NCI-H1694 treated with DMSO at 0.1 percent for 48 hours (cell line): Measurements from ENCODE around the gene LHX2.
A peak's percentile ranks its signal among the peaks of the same experiment; 100 is the strongest.

ENCODE experiments used
- DNase-seq: peaks from one replicate; lab custom pipeline; 2025; lab: John Stamatoyannopoulos, UW

The LHX2 gene

DNA sequence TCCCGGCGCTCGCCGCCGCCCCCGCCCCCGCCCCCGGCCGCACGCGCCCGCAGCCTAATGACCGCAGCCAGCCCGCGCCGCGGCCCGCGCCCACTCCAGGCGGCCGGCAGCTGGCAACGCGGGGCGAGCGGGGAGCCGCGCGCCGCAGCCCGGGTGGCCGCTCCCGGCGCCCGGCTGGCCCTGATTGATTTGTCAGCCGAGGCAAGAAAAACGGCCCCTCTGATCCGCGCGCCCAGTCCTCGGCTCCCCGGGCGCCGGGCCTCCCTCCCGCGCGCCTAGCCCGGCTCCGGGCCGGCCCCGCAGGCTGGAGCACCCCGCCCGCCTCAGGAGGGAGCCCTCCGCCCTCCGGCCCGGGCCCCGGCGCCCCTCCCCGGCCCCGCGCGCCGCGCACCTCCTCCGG is 11.9 kb upstream of the LHX2 start:
- no peak for DNase-seq

DNA sequence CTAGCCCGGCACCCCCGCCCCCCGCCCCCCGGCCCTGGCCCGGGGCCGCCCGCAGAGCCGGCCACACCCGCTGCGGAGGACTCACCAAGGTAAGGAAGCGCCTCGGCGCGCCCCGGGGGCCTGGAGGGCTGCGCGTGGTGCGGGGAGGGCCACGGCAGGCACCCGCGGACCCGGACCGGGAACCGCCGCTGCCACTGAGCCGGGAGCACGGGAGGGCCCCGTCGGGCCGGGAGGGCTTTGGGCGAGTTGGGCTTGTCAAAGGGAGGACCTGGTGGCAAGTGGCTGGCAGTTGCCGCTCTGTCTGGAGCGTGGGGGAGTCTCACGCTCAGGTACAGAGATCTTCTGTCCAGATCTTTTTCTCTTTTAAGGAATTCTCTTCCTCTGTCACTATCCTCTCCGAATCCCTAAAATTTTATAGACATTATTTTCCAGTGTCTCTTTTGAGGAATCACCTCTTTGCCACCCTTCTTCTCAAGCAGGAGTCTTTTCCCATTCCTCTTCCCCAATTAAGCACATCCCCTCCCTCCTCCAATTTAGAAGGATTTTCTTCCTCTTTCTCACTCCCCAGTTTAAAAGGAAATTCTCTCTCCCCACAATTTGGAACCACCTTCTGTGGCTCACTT is 11.3 kb upstream of the LHX2 start:
- no peak for DNase-seq

DNA sequence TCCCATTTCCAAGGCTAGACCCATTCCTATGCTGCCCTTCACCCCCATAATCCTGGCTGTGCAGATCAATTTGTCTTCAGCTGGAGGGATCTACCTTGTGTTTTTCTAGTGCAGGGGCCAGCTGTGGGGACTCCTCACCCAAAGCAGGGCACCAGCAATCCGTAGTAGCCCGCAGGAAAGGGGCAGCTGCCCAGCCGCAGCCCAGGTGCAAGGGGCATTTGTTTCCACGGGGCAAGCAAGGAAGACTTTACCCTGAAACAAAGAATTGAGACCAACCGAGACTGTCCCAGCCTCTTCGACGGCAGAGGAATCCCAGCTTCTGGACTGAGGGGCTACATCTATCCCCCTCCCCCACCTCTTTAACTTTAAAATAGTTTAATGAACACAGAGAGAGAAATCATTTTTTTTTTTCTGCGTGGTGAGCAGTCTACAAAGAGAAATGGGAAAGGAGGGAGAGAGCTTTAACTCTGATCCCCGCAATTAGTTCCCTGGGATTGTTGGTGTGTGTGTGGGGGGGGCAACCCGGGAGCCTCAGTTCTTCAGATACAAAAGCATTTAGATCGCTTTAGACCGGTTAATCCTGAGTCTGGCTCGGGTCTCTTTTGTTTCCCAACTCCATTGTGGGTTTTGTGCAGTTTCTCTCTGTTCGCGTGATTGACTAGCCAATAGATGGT is 10.6 kb upstream of the LHX2 start:
- DNase-seq = no peak

DNA sequence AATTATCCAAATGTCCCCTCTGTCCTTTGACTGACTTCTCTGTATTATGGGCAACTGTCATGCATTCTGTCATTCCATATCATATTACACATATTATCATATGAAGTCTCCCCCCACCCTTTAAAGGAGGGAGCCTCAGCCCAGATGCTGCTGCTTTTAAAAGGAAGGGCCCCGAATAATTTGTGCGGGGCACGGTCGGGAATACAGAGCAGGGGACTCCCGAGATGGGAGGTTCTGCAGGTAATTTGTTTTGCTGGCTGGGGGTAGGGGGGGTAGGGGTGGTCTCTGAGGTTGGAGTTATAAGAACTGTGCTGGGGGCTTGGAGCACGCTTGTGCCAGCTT is 10.1 kb upstream of the LHX2 start:
- peak; percentile 18 for DNase-seq

DNA sequence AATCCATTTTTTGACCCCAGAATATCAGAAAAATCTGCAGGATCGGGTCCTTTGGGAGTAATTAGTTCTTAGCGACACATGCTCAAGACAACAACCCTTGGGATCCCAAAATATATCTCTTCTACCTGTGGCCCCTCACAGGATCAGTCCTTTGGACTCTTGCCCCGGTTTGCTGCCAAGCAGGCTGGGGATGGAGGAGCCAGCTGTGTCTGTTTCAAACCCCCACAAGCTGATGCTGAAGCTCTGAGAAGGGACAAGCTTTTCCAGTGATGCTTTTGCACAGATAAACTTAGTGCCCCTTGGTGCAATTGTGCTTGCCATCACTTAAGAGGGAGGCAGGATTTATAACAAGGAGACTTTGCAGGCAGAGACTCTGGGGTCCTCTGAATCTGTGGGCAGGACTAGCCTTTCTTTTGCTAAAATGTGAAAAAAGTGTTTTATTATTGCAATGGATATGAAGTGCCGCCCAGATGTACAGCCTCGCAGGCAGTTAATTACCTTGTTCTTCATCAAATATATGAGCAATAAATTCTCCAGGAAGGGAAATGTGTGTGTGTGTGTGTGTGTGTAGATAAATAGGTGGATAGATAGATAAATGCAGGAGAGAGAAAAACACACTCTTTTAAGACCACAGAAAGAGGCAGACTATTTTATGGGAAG is 9.6 kb upstream of the LHX2 start:
- DNase-seq = no peak

DNA sequence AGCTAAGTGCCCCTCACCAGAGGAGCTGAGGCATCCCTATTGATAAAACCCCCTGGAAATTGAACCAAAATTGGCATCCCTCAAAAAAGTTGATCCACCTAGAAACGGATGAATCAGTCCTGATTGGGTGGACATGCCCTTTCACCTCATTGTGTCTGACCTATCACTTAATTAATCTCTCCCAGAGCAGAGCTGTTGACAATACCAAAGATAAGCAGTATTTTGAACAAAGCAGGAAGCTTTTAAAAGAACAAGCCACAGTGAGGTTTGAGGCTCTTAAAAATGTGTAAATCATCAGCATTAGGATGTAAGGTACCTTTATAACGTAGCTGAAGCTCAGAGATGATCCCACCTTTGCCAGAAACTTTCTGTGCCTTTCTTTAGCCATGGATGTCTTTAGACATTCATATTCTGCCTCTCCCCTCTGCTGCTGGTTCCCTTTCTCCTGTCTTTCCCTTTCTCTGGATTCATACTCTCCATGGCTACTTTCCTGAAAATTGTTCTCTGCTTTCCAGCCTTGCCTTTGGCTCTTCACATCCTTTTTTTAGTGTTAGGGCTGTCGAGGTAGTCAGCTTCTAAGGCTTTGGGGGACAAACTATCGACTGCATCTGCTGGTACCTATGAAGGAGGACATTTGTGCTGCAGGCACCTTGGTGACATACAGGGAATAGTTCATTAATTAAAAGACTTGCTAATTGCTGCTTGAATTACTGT is 7.8 kb upstream of the LHX2 start:
- no peak for DNase-seq

DNA sequence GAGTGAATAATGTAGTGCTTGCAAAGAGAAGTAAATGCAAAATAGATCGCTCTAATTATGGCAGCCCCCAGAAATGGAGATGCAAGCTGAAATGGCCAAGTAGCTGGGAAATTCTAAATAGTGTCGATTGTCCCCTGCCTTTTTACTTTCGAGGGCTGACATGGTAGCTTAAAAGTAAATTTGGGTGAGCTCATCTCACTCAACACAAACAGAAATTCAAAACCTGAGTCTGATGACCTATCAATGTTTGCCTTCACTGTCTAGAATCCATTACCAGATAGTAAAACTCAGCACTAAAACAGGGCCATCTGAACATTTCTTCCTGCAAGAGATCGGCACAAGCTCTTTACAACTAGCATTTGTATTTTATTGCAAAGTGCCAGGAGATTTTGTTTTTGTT is 7.0 kb upstream of the LHX2 start:
- no peak for DNase-seq

DNA sequence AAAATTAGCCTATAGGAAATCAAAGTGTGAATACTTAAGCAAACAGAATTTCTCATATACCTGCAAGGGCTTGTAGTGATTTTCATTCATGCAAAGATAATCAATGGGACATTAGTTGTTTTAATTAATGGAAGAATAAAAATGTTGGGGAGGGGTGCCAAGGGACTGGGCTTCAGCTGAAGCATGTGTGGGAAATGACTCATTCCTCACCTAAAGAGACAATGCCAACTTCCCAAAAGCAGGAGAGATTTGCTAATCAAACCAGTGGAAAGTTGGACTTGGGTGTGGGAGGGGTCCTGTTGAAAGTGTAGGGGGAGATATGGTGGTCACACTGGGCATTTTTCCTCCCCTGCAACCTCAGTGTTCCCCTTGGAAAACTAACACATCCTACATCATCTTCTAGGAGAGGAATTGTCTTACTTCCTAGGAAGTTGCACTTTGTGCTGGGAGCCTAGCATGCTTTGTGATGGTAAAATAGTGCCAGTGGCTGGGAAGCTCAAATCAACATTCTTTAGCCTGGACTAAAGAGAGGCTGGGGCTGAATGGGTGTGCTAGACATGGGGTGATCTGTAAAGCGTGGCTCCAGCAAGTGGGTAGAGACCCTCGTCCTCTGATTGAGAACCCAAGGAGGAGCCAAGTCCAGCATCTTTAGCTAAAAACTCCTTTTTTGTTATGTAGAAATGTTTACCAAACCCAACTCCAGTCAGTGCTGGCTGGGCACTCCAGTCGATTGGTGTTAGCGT is 6.4 kb upstream of the LHX2 start:
- no peak for DNase-seq

DNA sequence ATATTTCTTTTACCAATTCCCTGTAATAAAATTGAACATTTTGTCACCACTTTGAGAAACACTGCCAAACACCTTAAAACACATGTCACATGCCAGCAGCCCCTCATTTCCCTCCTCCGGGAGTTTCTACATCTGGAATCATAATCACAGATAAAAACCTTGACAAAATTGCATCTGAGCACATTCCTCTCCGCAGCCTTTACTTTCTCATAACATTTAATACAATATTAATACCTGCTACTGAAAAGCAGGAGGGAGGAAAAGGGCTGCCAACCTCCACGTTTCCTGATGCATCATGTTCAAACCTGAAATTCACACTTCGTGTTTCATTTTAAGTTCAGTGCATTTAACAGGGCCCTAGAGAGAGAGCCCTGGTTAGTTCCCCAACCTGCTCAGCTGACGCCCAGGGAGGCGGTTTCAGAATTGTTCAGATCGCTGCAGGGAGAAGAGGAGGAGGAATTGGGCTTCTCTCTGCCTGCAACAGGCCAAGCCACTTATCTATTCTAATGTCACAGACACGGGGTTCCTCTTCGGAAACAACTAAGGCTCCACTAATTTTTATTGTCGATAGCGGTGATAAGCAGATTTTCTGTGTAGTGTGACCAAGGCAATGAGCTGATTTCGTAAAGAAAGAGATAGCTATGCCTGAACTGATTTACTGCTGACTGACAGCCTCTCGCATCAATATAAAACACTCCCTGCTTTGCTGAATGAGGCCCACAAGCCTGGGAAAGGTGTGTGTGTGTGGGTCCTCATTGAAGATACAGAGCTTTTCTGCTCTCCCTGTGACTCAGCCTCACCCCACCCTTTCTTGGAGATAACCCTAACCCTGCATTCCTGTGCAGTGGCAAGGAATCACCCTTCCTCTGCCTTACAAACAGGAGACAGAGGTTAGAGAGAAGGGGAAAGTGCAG is 4.9 kb upstream of the LHX2 start:
- DNase-seq = no peak

DNA sequence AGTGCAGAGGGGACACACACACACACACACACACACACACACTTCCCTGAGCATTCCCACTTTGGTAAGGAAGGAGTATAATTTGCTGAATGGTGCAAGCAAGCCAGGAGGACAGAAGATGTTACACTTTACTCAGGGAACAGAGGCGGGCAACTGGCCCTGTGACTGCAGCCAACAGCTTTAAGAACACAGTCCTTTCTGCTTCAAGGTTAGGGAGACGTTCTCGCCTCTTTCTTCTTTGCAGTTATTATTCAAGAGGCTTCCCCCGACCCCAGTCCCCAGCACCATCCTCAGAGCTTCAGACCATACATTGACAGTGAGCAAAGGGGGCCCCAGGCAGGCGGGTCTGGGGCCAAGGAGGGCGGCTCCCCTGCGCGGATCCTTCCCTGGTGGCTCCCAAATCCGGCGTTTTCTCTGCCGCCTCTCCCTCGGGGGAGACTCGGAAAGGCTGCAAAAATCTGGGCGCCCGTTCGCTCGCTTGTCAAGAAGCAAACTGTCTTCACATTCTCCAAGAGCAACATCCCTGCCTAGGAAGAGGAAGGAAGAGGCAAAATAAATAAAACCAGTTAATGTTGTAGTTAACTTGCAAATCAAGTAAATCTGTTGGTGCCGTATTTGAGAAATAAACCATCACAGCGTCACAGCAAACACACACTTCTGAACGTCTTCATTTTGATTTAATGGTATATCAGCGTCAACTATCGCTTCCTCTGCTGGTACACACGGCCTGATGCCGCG is 3.8 kb upstream of the LHX2 start:
- no peak for DNase-seq

DNA sequence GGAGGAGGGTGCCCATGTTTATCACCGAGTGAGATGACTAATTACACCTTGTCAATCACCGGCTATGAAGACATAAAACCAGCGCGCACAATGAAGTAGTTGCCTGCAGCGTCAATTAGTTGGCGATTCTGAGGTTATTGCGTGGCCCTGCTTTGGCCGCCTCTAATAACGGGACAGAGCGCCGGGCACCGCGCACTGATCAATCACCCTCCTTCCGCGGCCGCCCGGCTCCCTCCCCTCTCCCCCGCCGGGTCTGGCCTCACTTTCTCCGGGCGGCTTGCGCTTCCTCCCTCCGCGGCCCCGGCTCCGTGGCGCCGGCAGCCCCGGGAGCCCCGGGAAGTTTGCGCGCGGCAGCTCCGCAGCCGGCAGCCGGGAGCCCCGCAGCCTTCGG is 3.3 kb upstream of the LHX2 start:
- peak; percentile 5 for DNase-seq

DNA sequence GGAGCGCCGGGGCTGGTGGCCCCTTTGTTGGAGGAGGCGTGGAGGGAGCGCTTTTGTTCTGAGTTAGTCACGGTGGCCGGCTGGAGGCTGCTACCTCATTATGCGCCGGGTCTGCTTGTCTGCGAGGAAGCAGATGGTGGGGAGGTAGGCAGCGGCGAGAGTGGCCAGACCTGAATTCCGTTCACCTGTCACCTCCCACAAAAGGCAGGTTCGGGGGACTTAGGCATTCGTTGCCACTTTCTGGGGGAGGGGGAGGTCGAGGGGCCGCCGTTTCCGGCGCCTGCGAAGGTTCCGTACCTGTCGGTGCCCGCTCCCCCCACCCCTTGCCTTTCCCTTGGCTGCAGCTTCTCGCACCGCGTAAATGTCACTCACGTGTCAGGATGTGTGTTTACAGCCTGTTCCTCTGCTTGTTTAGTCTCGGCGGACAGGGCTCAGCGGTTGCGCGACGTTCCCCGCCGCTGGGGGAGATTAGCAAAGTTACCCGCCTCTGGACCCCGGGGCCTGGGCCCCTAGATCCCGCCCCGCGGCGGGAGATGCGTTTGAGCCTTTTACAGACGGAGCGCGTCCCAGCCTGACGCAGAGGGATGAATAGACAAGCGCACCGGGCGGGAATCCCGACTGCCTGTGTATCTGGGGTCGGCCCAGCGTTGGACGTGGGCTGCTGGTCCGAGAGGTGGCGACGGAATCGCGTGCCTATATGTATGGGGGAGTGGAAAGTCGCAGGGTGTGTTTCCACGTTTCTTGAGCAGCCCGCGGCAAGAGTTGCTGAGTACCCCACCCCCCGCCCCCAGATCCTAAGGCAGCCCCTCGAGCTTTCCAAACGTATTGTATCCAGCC is 2.7 kb upstream of the LHX2 start:
- no peak for DNase-seq

DNA sequence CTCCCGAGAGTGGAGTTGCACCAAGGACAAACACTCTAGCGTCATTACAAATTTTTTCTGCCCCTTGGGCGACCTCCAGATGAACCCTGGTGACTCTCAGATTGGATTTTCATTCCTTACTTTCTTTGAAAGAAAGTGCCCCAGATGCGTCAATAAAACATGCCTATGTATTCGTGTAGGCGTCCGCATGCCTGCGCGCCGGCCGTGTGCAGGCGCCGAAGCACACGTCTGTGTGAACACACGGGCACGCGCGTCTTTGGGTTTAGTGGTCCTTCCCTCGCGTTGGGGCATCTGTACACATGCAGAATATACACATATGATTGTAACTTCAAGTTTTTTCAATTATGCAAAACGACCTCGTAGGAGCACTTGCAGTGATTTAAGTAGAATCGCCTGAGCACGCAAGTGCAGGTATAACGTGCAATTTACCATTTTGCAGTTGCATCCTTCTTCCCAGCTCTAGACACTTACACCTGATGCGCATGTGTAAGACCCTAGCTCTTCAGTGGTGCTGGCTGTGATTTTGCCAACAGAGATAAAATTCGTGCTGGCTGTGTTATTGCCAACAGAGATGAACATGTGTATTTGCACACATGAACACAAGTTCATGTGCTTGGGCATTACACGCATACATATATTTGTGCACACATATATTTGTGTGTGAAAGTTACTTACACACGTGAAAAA is 1.9 kb upstream of the LHX2 start:
- no peak for DNase-seq

DNA sequence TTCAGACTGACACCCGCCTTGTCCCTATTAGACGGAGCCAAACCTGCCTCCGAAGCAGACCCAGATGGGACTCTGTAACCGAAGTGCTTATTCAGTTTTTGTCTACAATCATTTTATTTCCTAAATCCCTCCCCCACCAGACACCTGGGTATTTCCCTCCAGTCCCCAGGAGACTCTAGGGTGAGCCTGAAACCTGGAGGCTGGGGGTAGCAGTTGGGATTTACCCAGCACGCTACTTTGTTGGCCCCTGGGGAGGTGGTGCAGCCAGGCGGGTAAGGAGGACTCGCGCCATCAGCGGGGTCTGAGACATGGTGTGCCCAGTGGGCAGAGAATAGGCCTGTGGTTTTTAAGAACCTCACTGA is 1.3 kb upstream of the LHX2 start:
- no peak for DNase-seq

DNA sequence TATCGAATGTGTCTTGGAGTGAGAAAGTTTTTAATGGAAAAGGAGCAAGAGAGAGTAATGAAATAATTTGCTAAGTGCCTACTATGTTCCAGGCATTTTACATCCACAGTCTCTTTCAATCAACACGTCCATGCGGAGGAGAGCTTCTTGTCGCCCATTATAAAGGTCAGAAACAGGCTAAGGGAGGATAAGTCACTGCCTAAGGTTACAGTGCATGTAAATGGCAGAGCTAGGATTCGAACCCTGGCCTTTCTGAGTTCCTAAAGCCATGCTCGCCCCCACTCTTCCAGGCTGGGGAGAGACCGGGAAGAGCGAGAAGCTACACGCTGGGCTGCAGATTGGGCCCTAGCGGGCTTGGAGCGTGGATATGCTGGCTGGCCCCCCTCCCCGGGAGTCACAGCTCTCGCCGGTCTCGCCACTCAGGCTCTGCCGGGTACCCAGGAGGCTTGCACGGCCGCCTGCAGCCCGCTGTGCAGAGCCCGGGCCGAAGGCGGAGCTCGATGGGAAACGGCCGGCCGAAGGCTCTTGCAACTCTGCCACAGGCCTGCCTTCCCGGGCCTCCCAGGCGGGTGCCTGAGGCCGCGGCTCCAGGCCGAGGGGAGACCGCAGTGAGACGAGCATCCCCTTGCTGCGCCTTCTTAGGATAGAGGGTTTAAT is 775 bp upstream of the LHX2 start:
- DNase-seq = peak; percentile 63

DNA sequence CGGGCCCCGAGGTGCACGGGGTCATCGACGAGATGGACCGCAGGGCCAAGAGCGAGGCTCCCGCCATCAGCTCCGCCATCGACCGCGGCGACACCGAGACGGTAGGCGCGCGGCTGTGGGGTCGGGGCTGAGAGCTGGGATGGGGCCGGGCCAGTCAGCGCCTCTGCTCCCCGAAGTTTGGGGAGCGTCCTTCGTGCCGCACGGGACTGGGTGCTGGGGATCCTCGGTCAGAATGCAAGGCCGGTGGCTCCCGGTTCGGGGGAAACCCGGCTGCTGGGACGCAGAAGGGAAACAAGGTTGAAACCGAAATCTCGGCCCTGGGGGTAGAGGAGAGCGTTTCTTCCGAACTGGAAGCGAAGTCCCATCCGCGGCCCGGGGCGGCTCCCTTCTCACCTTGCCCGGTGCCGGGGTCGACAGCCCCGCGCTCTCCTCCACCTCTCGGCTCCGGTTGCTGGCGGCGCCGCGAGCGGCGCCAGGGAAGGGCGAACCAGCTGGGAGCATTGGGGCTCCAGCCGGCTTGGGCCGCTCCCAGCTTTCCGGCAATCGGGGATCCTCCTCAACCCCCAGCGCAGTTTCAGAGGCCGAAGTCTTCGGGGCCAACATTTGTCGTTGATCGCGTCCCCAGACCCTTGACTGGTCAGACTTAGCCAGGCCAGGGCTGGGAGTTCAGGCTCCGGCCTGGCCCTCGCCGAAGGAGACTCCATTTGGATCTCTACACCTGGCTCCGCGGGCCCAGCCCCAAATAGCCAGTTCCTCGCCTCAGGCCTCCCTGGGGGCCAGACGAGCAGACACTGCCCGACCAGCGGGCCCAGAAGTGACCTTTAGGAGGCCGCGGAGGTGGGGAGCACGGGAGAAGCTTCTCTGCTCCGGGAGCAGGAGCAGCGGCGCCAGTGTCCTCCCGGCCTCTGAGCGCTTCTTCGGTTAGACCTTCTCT is 1.1 kb downstream of the LHX2 start:
- no peak for DNase-seq
